H1 (cell line): Measurements from ENCODE around the gene ENPP5. TPM values are rescaled to one million over a fixed set of nuclear protein-coding genes. Genes with fewer than 3 reads are reported as not detected.

ENCODE experiments used
- CTCF ChIA-PET: fragments of 300-600 bp; sonication (Branson Sonifier 250); formaldehyde crosslinking; loops from one replicate; lab custom pipeline; 2021; ENCODE audit not compliant: partially characterized antibody; lab: Charles Lee
- POLR2A ChIA-PET: fragments of 300-600 bp; sonication (Branson Sonifier 250); formaldehyde crosslinking; loops from one replicate; lab custom pipeline; 2021; ENCODE audit warnings: inconsistent platforms; ENCODE audit not compliant: partially characterized antibody; lab: Charles Lee
- DNase-seq, 2 experiments: peaks; one replicate each; pipeline versions ENCODE4 v3.0.0 to v3.0.0-alpha.2; 2010 to 2022; ENCODE audit warnings: low spot score in 2 of 2, low read depth in 1 of 2, mixed read lengths in 1 of 2
- FAIRE-seq: peaks from 2 replicates; lab custom pipeline; 2011; peaks lifted over from hg19 to GRCh38; lab: Jason Lieb, UNC
- H2AFZ ChIP-seq: 2 replicates; pipeline ENCODE4 v1.8.1; 2012; ENCODE audit warnings: low read length, inconsistent platforms
- H2AK5ac ChIP-seq: 2 replicates; pipeline ENCODE4 v1.6.1; 2013; ENCODE audit warnings: low read depth, low read length
- H2BK120ac ChIP-seq: replicated peaks from 2 replicates; pipeline ENCODE3; 2013; ENCODE audit warnings: low read depth, low read length, inconsistent platforms
- H2BK12ac ChIP-seq: 2 replicates; pipeline ENCODE4 v1.6.1; 2013; ENCODE audit warnings: low read depth, low read length
- H2BK15ac ChIP-seq: 2 replicates; pipeline ENCODE4 v1.6.1; 2013; ENCODE audit warnings: low read length
- H2BK20ac ChIP-seq: 2 replicates; pipeline ENCODE4 v1.6.1; 2013; ENCODE audit warnings: low read length
- H2BK5ac ChIP-seq: 2 replicates; pipeline ENCODE4 v1.6.1; 2013; ENCODE audit warnings: low read depth, low read length
- H3K14ac ChIP-seq: 2 replicates; pipeline ENCODE4 v1.6.1; 2013; ENCODE audit warnings: inconsistent platforms; ENCODE audit not compliant: insufficient read length
- H3K18ac ChIP-seq: 2 replicates; pipeline ENCODE4 v1.6.1; 2013; ENCODE audit warnings: low read length; ENCODE audit errors: extremely low read depth
- H3K23ac ChIP-seq: 2 replicates; pipeline ENCODE4 v1.6.1; 2013; ENCODE audit warnings: inconsistent platforms; ENCODE audit not compliant: insufficient read length
- H3K23me2 ChIP-seq: 2 replicates; pipeline ENCODE4 v1.6.1; 2013; ENCODE audit warnings: low read depth, low read length
- H3K27ac ChIP-seq: 2 replicates; pipeline ENCODE4 v1.6.1; 2011; ENCODE audit warnings: low read depth, low read length, inconsistent platforms
- H3K27me3 ChIP-seq, 4 experiments: replicated peaks in 1 of 4; 1 replicate in 1 of 4; 2 replicates in 3 of 4; pipeline versions ENCODE4 v1.6.1 to v1.8.1; 2011 to 2013; ENCODE audit warnings: low read length in 3 of 4, mild to moderate bottlenecking in 3 of 4, inconsistent platforms in 2 of 4, mixed read lengths in 2 of 4, moderate library complexity in 1 of 4; ENCODE audit not compliant: control insufficient read depth in 3 of 4, insufficient read depth in 3 of 4; ENCODE audit errors: extremely low read depth in 1 of 4
- H3K36me3 ChIP-seq, 4 experiments: 2 replicates each; pipeline versions ENCODE4 v1.6.1 to v1.8.1; 2011 to 2013; ENCODE audit warnings: mild to moderate bottlenecking in 4 of 4, low read length in 3 of 4, moderate library complexity in 2 of 4, control low read depth in 1 of 4, inconsistent platforms in 1 of 4; ENCODE audit not compliant: insufficient read depth in 4 of 4, control insufficient read depth in 2 of 4
- H3K4ac ChIP-seq: replicated peaks from 2 replicates; pipeline ENCODE3; 2013; ENCODE audit warnings: low read length, low read depth, mixed read lengths, inconsistent platforms; ENCODE audit not compliant: insufficient read length
- H3K4me1 ChIP-seq, 4 experiments: replicated peaks in 1 of 4; 1 replicate in 1 of 4; 2 replicates in 3 of 4; pipeline versions ENCODE4 v1.6.1 to v1.8.1; 2011 to 2013; ENCODE audit warnings: low read length in 3 of 4, inconsistent platforms in 2 of 4, mixed read lengths in 1 of 4; ENCODE audit not compliant: insufficient read depth in 4 of 4, control insufficient read depth in 3 of 4
- H3K4me2 ChIP-seq, 2 experiments: 2 replicates each; pipeline versions ENCODE4 v1.6.1 to v1.8.1; 2011 to 2013; ENCODE audit warnings: low read depth in 2 of 2, low read length in 2 of 2, control low read depth in 1 of 2, inconsistent platforms in 1 of 2, mild to moderate bottlenecking in 1 of 2; ENCODE audit not compliant: insufficient read depth in 1 of 2
- H3K4me3 ChIP-seq, 4 experiments: fragments of 200-600, 300-600 bp in 1 of 4; sonication (generic), shearing (Covaris generic), sonication (Bioruptor Twin) in 1 of 4; 2 replicates each; pipeline versions ENCODE4 v1.5.1 to v1.8.1; 2011 to 2016; ENCODE audit warnings: low read length in 4 of 4, low read depth in 3 of 4, control low read depth in 2 of 4, inconsistent platforms in 2 of 4, mild to moderate bottlenecking in 2 of 4, mixed read lengths in 1 of 4, moderate library complexity in 1 of 4; ENCODE audit not compliant: insufficient read depth in 2 of 4; ENCODE audit errors: extremely low read depth in 1 of 4
- H3K56ac ChIP-seq: replicated peaks from 2 replicates; pipeline ENCODE3; 2013; ENCODE audit warnings: low read depth, mild to moderate bottlenecking, mixed read lengths, low read length, inconsistent platforms; ENCODE audit not compliant: insufficient read length
- H3K79me1 ChIP-seq: 2 replicates; pipeline ENCODE4 v1.6.1; 2013; ENCODE audit warnings: low read depth, low read length, control low read depth
- H3K79me2 ChIP-seq, 2 experiments: 2 replicates each; pipeline versions ENCODE4 v1.6.1 to v1.8.1; 2012 to 2013; ENCODE audit warnings: low read length in 2 of 2, mild to moderate bottlenecking in 2 of 2, inconsistent platforms in 1 of 2; ENCODE audit not compliant: insufficient read depth in 2 of 2, control insufficient read depth in 1 of 2
- H3K9ac ChIP-seq, 4 experiments: replicated peaks in 1 of 4; 1 replicate in 1 of 4; 2 replicates in 3 of 4; pipeline versions ENCODE4 v1.6.1 to v1.8.1; 2011 to 2013; ENCODE audit warnings: low read depth in 3 of 4, low read length in 3 of 4, control low read depth in 2 of 4, mild to moderate bottlenecking in 2 of 4, moderate library complexity in 2 of 4, inconsistent platforms in 1 of 4; ENCODE audit errors: extremely low read depth in 1 of 4
- H3K9me3 ChIP-seq, 2 experiments: 2 replicates each; pipeline versions ENCODE4 v1.6.1 to v1.8.1; 2012 to 2013; ENCODE audit warnings: mild to moderate bottlenecking in 2 of 2, moderate library complexity in 2 of 2, control low read depth in 1 of 2, inconsistent platforms in 1 of 2, low read depth in 1 of 2, low read length in 1 of 2, mixed read lengths in 1 of 2; ENCODE audit not compliant: insufficient read depth in 2 of 2
- H4K20me1 ChIP-seq, 2 experiments: replicated peaks in 1 of 2; 2 replicates each; pipeline versions ENCODE3 to v1.8.1; 2011 to 2013; ENCODE audit warnings: inconsistent platforms in 2 of 2, low read length in 2 of 2, mild to moderate bottlenecking in 1 of 2; ENCODE audit not compliant: insufficient read depth in 2 of 2, control insufficient read depth in 1 of 2
- H4K5ac ChIP-seq: 2 replicates; pipeline ENCODE4 v1.6.1; 2013; ENCODE audit warnings: low read length, low read depth, mixed read lengths, inconsistent platforms; ENCODE audit not compliant: insufficient read length
- H4K8ac ChIP-seq: 2 replicates; pipeline ENCODE4 v1.8.0; 2013; ENCODE audit warnings: mild to moderate bottlenecking, moderate library complexity, low read length, inconsistent platforms; ENCODE audit not compliant: insufficient read depth; ENCODE audit errors: extremely low read depth
- H4K91ac ChIP-seq: replicated peaks from 2 replicates; pipeline ENCODE3; 2013; ENCODE audit warnings: low read length, mixed read lengths, inconsistent platforms; ENCODE audit not compliant: insufficient read length
- BCL11A ChIP-seq, 2 experiments: IDR thresholded peaks; one replicate each; pipeline ENCODE4 v1.6.1; 2011; ENCODE audit warnings: low read depth in 2 of 2, low read length in 2 of 2, mild to moderate bottlenecking in 2 of 2
- CHD1 ChIP-seq: IDR thresholded peaks from 2 replicates; pipeline ENCODE4 v1.6.1; 2012; ENCODE audit warnings: low read depth, low read length, improper control_type of control experiment
- CHD2 ChIP-seq: IDR thresholded peaks from 2 replicates; pipeline ENCODE4 v1.6.1; 2012; ENCODE audit warnings: low read length, improper control_type of control experiment
- CTBP2 ChIP-seq: IDR thresholded peaks from 2 replicates; pipeline ENCODE4 v1.7.0; 2011; ENCODE audit warnings: borderline replicate concordance, mild to moderate bottlenecking, moderate library complexity, mixed read lengths, low read length; ENCODE audit not compliant: insufficient read depth, insufficient read length
- GTF2F1 ChIP-seq: IDR thresholded peaks from 2 replicates; pipeline ENCODE4 v1.6.1; 2012; ENCODE audit warnings: low read depth, low read length, improper control_type of control experiment, borderline replicate concordance
- HDAC6 ChIP-seq: IDR thresholded peaks from one replicate; pipeline ENCODE4 v1.7.1; 2012; ENCODE audit warnings: low read depth, mild to moderate bottlenecking, inconsistent platforms, low read length, moderate library complexity
- KDM1A ChIP-seq: fragments of 200-600, 300-600 bp; sonication (generic); IDR thresholded peaks from 2 replicates; pipeline ENCODE4 v1.7.1; 2016; ENCODE audit warnings: mild to moderate bottlenecking, low read length, borderline replicate concordance
- NRF1 ChIP-seq: IDR thresholded peaks from 2 replicates; pipeline ENCODE4 v1.6.1; 2011; ENCODE audit warnings: mild to moderate bottlenecking, low read depth, low read length, improper control_type of control experiment
- RFX5 ChIP-seq: IDR thresholded peaks from 2 replicates; pipeline ENCODE4 v1.6.1; 2011; ENCODE audit warnings: low read depth, low read length, improper control_type of control experiment, borderline replicate concordance
- RNF2 ChIP-seq: fragments of 200-900, 300-1000 bp; sonication (generic); IDR thresholded peaks from 2 replicates; pipeline ENCODE4 v1.7.1; 2016; ENCODE audit warnings: borderline replicate concordance, low read depth, mild to moderate bottlenecking, antibody characterized with exemption, low read length; ENCODE audit not compliant: poor library complexity, severe bottlenecking; ENCODE audit errors: missing control alignments
- SP2 ChIP-seq: IDR thresholded peaks from 2 replicates; pipeline ENCODE4 v1.6.1; 2012; ENCODE audit warnings: mild to moderate bottlenecking, low read length, inconsistent platforms
- SUZ12 ChIP-seq: fragments of 200-600 bp; sonication (generic); IDR thresholded peaks from 2 replicates; pipeline ENCODE4 v1.6.1; 2012; ENCODE audit warnings: mild to moderate bottlenecking, inconsistent platforms, low read length, moderate library complexity, mixed read lengths
- ZNF274 ChIP-seq: IDR thresholded peaks from 2 replicates; pipeline ENCODE4 v1.7.0; 2012; ENCODE audit warnings: low read length, borderline replicate concordance; ENCODE audit errors: extremely low read depth
- WGBS, 2 experiments: shearing (Covaris generic) in 1 of 2; methylation state at CpG; one replicate each; pipeline versions ENCODE4 v1.1.6 to v1.1.7; 2013 to 2015; ENCODE audit warnings: low lambda C conversion rate in 2 of 2, mixed read lengths in 2 of 2, inconsistent platforms in 1 of 2, low coverage in 1 of 2, missing lambda C conversion rate in 1 of 2; ENCODE audit not compliant: insufficient replicate concordance in 2 of 2, insufficient coverage in 1 of 2, insufficient read length in 1 of 2; ENCODE audit errors: extremely low coverage in 1 of 2, missing lambda C conversion rate in 1 of 2; 5-methylcytosine and 5-hydroxymethylcytosine counted together
- polyA plus RNA-seq, 7 experiments: library from polyadenylated mRNA; depleted of rRNA in 3 of 7; stranded (reverse) in 5 of 7; unstranded in 2 of 7; fragments of >200 nt in 5 of 7; fragments of 200-250 nt in 2 of 7; gene quantifications; 1 replicate in 5 of 7; 2 replicates in 1 of 7; 4 replicates in 1 of 7; pipeline versions ENCODE4 v1.2.1 to v1.2.3, GENCODE V29; 2011 to 2013; ENCODE audit warnings: missing spikeins in 2 of 7, mixed read lengths in 2 of 7
- total RNA-seq: library from RNA; stranded (reverse); fragmentation: NEBNext Ultra II Directional; extraction: Animal tissue kit (Norgen Biotek cat#: 25700); gene quantifications from 2 replicates; pipeline ENCODE4 v1.2.1, GENCODE V29; 2021

ENPP5 gene
- total and polyA plus RNA-seq, 2 of the 8 experiments (the other 6 are each of a cell fraction or from before 2014, with no cell fraction given) = 5.1 to 7.6 TPM

DNA sequence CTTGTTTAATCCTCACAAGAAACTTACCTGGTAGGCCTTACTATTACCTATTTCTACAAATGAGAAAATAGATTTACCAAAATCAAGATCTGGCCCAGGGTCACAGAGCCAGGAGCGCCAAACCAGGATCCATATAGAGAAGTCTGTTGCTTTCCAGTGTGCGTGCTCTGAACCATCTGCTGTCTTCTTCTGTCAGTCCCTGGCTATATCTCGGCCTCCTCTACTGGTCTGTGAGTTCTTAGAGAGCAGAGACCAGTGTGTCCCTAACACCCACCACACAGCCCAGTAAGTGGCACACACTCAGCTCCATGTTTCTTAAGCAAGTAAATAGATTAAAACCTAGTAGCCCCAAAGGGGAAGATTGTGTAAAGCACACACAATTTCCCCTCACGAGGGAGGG is 18.9 kb upstream of the ENPP5 start:
- Histone ChIP-seq H2AK5ac (no peak overlapping the region), H2BK12ac (no peak overlapping the region), H3K36me3 (no peaks in the 10 kb centered on the region), H3K9me3 (no peaks in the 10 kb centered on the region), H2BK15ac (no peak overlapping the region), H3K23me2 (no peaks in the 10 kb centered on the region; the same call in 1 of the 2 replicates), H3K27me3 (no peaks in the 10 kb centered on the region; a peak in 1 of 7 replicates), H3K4ac (no peak overlapping the region), H3K4me1 (no peaks in the 10 kb centered on the region), H3K27ac (no peak overlapping the region), H3K79me1 (no peaks in the 10 kb centered on the region), H3K18ac (no peak overlapping the region), H4K8ac (no peak overlapping the region), H2BK5ac (no peak overlapping the region), H3K23ac (no peak overlapping the region), H3K14ac (no peak overlapping the region), H3K4me2 (no peak overlapping the region), H3K56ac (no peak overlapping the region), H4K5ac (no peak overlapping the region), H3K4me3 (no peak overlapping the region), H2BK20ac (no peak overlapping the region), H4K91ac (no peak overlapping the region), H3K79me2 (no peaks in the 10 kb centered on the region), H2BK120ac (no peak overlapping the region), H2AFZ (no peak overlapping the region), H3K9ac (no peak overlapping the region), H4K20me1 (no peaks in the 10 kb centered on the region)
- CTCF ChIA-PET = no interaction called here
- 87% methylated on average over 4 of the region's 4 CpGs; no CpG with 5 or more reads in 1 of the 2 experiments for WGBS, 2 experiments
- no peak for DNase-seq
- FAIRE-seq = no peak
- POLR2A ChIA-PET = no interaction called here
- TF ChIP-seq HDAC6 = no peak
- TF ChIP-seq KDM1A = no peak
- TF ChIP-seq SP2 = no peak
- TF ChIP-seq ZNF274 = no peak
- TF ChIP-seq CHD2 = no peak
- no peak for TF ChIP-seq CTBP2
- no peak for TF ChIP-seq GTF2F1
- no peak for TF ChIP-seq RNF2
- TF ChIP-seq BCL11A (IDR thresholded peaks at IDR 0.05; ENCODE audit: low read depth in 2 of 2, low read length in 2 of 2) = no peak
- no peak for TF ChIP-seq RFX5
- no peak for TF ChIP-seq CHD1
- TF ChIP-seq SUZ12 = no peak
- TF ChIP-seq NRF1 = no peak
